Right kidney (tissue), 1 donor: ENCODE results near the gene RNF212.

Source experiments
- DNase-seq: peaks from one replicate; pipeline ENCODE4 v3.0.0-alpha.2; 2016

The RNF212 gene

DNA sequence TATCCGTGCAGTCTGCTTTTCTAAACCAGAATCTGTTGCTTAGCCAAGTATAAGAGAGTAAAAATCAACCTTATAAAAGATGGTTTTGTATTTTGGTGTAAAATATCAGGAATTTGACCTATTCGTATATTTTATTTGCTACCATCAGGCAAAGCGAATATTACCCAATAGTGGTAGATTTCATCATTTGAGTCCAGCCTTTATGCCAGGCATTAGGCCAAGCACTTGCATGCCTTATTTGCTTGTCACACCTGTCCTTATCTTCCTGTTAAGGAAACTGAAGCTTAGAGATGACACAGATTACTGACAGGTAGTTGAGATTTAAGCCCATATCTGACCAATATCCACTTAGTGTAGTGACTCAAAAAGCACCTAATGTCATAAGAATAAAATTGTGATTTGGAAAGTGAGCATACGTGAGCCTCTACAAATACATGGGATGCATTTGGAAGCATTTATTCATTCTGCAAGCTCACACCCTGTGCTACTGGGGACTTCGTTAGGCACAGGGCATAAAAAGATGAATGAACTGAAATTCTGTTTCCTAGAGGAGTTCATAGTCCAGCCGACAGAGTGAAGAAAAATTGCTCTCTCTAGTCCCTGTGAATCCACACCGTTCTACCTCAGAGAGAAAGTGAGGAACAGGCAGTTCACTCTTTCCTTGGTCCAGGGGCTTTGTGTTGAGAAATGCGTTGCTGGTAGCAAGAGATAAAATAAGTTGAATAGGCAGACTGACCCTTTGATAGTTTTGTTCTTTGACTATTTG, 2.3 kb upstream of the RNF212 start:
- no peak for DNase-seq

DNA sequence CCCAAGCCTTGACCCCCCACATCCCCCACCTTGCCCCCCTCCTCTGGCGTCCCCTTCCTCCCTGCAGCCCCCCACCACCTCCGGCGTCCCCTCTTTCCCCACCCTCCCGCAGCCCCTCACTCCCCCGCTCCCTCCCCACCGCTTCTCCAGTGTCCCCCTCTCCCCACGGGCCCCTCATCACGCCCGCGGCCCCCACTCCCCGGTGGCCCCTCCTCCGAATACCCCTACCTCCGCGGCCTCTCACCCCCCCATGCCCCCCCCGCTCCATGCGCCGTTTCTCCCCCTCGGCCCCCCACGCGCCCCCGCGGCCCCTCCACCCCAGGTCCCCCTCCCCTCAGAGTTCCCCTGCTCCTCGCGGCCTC, 562 bp downstream of the RNF212 start:
- no peak for DNase-seq

DNA sequence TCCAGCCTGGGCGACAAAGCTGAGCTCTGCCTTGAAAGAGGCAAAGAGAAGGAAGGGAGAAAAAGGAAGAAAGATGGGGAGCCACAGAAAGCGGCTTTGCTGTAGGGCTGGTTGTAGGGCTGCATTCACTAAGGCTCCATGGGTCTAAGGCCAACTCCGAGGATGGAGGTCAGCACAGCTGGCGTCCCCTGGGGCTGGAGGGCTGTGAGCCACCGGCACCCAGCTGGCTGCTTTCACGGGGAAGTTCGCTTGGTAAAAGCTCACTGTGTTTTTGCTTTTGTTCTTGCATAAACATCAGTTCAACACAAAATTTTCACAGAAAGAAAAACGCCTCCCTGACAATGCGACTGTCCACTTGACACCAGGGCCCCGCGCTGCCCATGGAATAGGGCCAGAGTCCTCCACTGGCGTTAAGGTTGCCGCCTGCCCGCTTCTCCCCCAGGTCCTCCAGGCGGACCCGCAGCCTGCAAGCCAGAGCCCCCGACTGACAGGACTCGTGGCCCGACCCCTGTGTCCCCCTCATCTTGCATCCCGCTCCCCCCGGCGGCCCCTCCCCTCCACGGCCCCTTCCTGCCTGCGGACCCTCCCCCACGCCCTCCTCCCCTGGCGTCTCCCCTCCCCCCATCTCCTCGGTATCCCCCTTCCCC, 1.1 kb downstream of the RNF212 start:
- DNase-seq, result no peak

DNA sequence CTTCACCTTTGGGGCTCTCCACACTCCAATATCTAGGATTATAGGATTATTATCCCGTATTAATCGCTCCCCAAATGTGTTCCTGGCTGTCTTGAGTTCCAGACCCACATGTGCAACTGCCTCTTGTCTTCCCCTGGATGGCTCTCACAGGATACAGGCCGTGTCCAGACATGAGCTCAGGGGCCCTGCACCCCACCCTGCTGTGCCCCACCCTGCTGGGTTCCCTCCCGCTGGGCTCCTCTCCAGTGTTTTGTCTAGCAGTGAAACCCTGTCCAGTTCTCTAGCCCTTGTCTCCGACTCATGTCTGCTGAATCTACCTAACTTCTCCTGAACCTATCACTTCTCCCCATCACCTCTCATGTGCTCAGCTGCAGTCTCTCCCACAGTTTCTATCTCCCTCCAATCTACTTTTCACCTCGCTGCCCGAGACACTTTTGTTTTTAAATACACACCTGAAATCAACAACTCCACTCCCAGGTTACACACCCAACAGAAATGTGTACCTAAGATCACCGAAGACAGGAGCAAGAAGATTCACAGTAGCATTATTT, 2.0 kb downstream of the RNF212 start:
- no peak for DNase-seq

DNA sequence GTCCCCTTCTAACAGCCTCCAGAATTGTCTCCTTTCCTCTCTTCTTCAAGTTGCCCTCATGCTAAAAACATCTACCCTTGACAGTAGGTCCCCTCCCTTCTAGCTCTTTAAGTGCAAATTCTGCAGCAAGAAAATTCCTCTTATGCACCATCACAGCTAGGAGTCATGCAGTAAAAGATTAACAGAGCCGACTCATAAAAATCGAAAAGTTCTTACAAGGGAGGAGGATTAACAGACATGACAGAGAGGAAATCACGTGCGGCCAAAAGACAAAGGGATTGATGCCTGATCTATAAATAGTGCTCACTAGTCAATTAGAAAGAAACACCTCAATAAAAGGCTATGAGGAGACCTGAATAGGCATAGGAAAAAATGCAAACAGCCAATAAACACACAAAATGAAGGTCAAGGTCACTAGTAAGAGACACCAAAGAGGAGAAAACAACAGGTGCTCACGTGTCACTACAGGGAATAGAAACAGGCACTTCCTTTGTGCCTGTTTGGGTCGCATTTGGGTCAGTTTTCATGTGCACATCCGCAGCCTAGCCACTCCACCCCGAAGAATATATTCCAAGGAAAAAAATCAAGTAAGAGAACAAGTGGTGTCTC, 3.4 kb downstream of the RNF212 start:
- DNase-seq, result peak; percentile 44

DNA sequence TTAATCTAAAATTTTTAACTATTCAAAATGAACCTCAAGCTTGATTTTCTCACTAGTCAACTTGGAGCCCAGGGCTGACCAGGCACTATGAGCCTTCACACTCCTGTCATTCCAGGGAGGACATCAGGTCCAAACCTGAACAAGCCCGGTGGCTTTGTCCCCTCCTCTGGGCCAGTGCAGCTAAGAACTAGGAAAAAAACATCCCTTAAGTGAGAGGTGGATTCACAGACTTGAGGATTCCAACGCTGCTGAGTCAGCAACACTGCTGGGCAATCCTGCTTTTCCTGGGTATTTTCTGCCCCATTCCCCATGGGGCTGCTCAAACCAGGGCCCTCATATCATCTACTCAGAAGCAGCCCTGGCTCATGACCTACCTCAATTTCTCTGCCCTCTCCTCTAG, 4.0 kb downstream of the RNF212 start:
- no peak for DNase-seq

DNA sequence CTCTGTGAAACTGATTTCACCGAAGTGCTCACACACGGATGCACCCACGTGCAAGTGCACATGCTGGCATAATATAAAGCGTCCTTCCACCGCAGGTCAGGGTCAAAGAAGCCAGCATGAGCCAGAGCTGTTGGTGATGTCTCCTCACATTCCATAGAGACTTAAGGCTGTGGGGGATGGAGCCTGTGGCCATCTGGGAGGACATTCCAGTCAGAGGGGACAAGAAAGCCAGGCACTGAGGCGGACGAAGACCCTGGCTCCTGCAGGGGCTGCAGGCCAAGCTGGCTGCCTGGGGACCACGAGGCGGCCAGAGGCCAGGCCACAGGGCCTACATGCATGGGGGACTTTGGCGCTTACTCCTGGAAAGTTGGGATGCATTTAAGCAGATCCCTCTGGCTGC, 7.7 kb downstream of the RNF212 start:
- no peak for DNase-seq

DNA sequence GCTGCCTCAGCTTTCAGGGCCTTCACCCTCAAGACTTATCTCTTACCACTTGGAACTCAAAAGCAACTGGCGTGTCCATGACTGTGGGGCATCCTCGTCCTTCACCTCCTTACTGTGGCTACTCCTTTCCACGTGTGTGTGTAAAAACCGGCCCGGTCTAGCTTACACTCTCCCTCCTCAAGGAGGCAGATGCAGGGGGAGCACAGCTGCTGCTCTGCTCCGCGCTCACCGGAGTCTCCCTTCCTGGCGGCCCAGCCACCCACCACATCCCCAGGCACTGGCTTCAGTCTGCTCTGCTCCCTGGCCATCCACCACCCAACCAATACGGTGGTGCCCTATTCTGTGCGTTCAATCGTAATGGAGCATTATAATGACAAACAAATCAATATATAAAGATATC, 8.3 kb downstream of the RNF212 start:
- no peak for DNase-seq

DNA sequence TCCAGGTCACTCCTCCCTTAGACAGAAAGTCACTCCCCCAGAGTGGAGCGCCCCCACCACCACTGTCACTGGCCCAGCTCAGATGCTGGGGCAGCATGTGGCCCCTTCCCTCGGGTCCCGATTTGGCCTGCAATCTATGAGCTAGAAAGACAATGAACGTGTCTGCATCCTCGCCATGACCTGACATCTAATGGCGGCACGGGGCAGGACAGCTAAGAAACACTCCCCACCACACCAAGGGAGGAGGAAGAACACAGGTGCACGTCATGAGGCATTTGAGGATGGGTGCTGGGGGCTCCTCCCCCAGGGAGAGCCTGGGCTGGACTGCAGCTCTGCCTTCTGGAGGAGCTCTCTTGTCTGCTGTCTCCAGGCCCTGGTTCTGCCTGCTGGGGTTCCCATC, 8.7 kb downstream of the RNF212 start:
- DNase-seq, result no peak

DNA sequence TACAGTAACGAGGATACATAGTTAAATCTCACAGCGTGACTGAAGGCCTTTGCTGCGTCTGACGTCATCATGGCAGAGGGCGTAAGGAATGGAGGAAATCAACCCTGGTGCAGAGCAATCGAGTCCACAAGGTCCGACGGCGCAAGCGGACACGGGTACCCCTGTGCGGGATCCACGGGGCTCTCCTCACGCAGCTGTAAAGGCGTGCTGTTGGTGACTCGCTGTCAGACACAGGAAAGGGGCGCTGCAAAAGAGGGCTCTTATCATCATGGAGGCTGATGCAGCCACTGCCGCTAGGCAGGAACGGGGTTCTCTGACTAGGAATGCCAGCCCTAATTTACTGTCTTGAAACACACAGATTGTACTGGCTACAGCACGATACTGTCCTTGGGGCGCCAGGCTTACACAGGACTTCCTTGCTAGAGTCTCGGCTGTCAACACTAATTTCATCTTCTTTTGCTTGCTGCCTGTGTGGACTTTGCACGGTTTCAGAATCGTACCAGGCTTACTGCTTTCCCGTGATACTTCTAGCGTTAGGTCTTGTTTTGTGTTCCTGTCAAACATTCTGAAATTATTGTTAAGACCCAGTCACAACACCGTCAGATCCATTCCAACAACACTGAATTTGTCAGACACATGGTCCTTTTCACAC, 13.6 kb downstream of the RNF212 start:
- no peak for DNase-seq

DNA sequence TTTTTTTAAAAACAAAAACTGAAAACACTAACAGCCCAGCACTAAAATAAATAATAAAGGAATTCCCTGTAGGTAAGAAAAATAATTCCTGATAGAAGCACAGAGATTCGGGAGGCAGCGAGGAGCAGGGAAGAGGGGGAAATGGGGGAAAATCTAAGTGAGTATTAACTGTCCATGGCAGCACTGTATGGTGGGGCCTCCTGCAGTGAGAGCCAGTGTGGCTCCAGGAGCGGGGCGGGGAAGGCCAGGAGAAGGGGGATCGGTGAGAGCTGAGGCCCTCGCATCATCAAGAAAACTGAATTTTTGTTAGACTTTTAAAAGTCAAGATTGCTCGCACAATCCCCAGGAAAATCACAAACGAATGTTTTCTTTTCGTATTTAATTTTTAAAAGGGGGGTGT, 14.1 kb downstream of the RNF212 start:
- no peak for DNase-seq

DNA sequence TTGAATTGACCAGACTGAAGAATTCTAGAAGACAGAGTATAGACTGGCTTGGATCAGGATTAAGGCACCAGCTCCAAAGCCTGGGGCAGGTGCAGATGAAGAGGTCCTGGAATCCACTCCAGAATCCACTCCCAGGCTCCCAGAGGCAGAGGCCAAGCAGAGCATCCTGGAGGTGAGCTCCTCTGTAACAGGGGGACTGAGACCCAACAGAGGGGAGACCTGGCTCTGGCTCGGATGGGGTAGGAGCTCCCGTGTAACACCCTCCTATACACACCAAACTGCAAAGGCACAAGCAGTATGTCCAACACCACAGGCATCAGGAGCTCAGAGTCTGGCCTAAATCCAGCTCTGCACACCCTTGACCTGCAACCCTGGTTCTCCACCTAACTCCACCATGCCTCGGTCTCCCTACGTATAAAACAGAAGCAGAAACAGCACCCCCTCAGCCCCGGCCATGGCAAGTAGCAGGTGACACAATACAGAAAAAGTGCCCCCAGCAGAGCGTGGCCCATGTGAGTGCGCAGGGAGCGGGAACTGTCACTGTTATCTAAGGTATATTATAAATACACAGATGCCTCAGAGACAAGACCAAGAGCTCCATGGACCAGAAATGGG, 14.9 kb downstream of the RNF212 start:
- DNase-seq, result no peak

DNA sequence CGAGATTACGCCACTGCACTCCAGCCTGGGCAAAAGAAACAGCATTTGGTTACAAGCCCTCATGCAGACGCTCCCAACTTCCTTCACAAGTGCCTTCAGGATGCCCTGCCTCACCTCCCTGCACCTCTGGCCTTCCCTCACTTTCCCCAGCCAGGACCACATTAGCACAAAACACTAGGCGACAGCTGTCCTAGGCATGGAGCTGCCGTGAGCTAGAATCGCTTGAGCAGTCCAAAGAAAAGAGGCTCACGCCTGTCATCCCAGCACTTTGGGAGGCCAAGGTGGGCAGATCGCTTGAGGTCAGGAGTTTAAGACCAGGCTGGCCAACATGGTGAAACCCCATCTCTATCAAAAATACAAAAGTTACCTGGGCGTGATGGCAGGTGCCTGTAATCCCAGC, 15.8 kb downstream of the RNF212 start:
- no peak for DNase-seq

DNA sequence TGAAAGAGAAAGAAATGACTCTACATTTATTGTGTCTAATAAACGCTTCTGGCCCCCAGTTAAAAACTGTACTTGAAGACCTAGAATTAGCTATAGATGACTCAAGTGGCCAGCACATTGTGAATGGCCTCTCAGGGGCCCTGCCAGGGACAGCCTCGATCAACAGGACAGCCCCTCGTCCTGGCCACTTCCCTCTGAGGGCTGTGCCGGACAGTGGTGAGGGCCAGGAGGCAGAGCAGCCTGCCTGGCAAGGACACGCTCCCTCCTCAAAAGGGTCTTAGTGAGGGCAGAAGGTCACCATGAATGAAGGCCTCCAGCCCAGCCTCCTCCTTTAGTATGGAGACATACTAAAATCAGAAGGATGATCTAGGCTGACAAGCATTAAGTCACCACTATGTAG, 16.5 kb downstream of the RNF212 start:
- no peak for DNase-seq

DNA sequence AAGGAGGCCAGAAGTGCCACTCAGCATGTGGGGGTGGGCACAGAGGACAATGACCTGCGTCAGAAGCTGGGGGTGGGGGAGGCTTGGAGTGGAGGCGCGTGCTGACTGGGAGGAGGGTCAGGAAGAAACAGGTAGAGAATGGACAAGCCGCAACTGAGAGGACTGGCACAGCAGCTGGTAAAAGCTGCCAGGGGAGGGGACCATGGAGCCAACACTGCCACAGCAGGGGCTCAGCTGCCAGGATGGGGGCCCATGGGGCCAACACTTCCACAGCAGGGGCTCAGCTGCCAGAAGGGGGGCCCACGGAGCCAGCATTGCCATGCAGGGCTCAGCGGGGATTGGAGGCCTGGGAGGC, 19.1 kb downstream of the RNF212 start:
- no peak for DNase-seq

DNA sequence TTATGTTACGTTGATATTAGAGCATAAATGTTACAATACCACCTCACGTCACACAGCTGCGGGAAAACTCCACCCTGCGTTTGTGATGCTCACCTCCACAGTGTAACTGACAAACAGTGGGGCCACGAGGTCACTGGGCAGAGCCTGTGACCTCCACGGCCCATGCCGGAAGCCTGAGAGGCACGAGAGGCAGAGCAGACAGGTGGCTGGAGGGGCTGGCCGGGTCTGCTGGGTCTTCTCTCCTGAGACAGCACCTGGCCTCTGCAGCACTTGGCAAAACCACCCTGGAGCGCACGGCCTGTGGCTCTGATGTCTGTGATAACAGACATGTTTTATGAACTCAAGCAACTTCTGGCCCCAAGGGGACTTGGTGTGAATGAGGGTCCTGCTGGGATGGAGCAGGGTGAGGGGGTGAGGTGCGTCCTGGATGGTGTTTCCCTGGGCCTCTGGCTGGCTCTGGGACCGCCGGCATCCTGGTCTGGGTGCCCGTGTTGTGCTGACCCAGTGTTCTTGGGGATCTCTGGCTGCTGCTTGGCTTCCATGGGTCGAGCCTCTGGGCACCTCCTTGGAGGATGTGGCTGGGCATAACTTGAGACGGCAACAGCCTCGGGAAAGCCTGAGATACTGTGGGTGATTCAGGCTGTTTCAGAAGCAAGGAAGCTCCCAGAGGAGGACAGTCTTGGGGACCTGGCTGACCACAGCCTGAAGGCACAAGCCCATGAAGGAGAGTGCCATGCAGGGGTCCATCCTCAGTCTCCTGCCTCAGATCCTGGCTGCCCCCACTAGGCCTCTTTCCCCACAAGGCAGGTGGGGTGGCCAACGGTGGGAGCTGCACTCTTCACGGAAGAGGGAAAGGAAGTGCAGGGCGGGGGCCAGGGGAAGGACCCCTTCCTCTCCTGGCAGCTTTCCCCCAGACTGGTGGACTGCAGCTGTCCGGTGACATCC, 19.7 kb downstream of the RNF212 start:
- no peak for DNase-seq

DNA sequence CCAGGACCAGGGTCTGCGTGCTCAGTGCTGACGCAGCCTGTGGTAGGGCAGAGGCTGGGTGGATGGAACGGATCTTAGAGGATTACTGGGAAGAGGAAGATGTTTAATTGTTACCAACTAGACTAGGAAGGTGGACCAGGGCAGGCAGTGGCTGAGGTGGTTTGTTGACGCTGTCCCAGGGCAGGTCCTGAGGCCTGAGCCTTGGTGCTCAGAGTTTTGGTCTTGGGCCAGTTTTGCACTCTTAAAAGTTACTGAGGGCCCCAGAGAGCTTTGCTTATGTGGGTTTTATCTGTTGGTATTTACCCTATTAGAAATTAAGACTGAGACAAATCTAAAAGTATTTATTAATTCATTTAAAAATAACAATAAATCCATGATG, 20.4 kb downstream of the RNF212 start:
- DNase-seq, result no peak

DNA sequence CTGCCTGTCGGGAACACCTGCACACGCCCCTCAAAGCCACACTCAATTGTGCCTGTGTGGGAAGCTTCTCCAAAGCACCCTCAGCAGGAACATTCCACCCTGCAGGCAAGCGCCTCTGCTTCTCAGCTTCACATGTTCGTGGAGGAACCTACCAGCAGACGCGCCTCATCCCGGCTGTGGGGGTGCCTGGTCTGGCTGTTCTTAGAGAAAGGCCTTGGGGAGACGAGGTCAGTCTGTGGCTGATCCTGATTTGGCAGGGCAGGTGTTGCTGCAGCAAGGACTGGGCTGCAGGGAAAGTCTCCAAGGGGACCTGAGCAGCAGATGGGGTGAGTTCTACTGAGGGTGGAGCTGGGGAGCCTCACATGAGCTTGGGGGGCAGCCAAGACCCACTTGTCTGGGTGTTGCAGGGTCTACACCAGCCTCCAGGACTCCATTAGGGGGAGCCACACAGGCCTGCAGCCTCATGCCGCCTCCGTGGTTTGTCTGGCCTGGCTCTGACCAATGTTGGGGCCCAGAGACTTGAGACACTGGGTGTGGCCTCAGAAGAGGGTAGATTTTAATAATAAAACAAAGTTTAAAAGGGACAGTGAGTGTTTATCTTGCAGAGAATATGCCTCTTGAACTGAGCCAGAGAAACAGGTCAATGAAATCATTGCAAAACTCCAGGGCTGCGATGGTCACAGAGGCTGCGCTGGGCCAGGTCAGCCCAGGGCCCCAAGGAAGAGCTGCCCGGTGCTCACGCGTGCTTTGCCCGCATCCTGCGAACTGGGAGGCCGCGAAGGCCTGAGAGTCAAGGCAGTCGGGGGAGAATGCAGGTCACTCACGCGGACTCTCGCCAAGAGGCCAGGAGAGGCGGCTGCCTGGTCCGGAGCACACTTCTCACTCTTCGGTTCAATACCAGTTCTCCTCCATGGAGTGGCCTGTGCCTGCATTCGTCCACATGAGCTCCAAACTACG, 21.1 kb downstream of the RNF212 start:
- DNase-seq, result no peak

DNA sequence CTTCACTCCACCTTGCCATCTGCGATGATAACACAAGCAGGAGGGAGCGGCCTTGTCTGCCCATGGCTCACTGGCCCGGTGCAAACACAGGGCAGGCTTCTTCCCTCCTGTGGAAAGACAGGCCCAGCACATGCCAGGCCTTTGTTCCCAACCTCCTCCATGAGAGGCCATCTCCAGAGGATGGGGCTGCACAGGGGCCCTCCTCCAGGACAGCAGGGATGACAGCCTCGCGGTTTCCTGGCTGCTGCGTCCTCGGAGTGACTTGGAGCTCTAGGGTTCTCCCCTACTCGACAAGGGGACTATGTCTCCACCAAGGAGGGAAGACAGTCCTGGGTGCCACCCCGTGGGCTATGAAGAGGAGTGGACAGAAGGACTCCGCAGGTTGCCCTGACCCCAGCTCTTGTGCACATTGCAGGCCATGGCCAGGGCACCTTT, 21.8 kb downstream of the RNF212 start:
- DNase-seq, result no peak
